ENCODE results near the gene ZXDB.
"Not testable (repeated sequence)": the region's sequence is repeated elsewhere in the genome, so short reads cannot be mapped to it uniquely, and the experiment has no call there.

Gene ZXDB

DNA sequence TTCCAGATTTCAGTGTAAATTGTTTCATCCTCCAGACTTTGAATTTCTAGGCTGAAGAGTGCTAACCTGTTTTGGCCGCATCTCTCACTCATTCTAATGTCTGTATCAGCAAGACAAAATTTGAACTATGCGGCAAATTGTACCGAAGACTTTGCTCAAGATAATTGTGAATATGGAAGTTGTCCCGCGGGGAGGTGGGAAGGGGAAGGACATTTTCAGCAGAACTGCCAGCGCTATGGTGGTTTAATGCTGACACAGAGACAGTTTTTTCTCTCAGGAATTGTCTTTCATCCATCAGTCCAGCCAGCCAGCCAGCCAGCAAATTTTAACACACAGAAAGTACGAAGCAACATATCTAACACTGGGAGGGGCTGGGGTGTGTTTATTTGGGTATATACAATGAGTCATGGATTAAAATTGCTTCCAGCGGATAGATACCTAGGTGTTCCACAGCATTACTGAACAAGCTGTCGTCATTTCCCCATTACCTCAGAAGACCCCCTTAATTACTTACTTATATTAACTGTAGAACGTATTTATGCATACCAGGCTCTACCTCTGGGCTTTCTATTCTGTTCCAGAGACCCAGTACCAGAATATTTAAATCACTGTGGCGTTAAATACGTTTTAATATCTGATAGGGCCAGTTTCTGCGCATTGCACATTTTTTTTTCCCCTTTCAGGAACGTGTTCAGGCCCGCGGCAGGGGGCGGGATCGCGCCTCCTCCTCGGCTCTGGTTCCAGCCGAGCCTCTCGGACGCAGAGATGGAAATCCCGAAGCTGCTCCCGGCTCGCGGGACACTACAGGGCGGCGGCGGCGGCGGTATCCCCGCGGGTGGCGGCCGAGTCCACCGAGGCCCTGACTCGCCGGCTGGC is at the start of gene ZXDB:
ZXDB (plus strand) TSS at position 728 of the 876 bp plus-strand sequence; CDS start at position 766, 38 bp downstream.
- peak within 1 kb of the TSS; percentile 50 for H3K4me3 ChIP-seq (ENCODE audit: low read depth, low read length)
- H3K36me3 ChIP-seq (ENCODE audit: control insufficient read depth, insufficient read depth, low read length); H3K4me1 ChIP-seq (ENCODE audit: control insufficient read depth, insufficient read depth, low read length); H3K27me3 ChIP-seq (ENCODE audit: control insufficient read depth, insufficient read depth, low read length); H3K9me3 ChIP-seq (ENCODE audit: control insufficient read depth, insufficient read depth, low read length); H3K9ac ChIP-seq (ENCODE audit: low read depth, low read length): not testable (repeated sequence)

DNA sequence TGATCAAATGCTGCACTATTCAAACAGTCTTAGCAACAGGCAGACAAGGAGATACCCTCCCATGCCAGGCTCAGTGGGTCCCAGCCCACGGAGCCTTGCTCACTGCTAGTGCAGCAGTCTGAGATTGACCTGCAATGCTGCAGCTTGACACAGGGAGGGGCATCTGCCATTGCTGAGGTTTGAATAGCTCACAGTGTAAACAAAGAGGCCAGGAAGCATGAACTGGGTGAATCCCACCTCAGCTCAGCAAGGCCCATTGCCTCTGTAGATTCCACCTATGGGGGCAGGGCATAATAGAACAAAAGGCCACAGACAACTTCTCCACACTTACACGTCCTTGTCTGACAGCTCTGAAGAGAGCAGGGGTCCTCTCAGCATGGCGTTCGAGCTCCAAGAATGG is 26.6 kb upstream of the ZXDB start:
- H3K27me3 ChIP-seq (ENCODE audit: control insufficient read depth, insufficient read depth, low read length) = no peaks in the 10 kb centered on the region
- H3K36me3 ChIP-seq (ENCODE audit: control insufficient read depth, insufficient read depth, low read length) = no peaks in the 10 kb centered on the region
- no peaks in the 10 kb centered on the region for H3K9me3 ChIP-seq (ENCODE audit: control insufficient read depth, insufficient read depth, low read length)
- no peak overlapping the region for H3K9ac ChIP-seq (ENCODE audit: low read depth, low read length)
- H3K4me3 ChIP-seq (ENCODE audit: low read depth, low read length) = no peak overlapping the region
- no peaks in the 10 kb centered on the region for H3K4me1 ChIP-seq (ENCODE audit: control insufficient read depth, insufficient read depth, low read length)

DNA sequence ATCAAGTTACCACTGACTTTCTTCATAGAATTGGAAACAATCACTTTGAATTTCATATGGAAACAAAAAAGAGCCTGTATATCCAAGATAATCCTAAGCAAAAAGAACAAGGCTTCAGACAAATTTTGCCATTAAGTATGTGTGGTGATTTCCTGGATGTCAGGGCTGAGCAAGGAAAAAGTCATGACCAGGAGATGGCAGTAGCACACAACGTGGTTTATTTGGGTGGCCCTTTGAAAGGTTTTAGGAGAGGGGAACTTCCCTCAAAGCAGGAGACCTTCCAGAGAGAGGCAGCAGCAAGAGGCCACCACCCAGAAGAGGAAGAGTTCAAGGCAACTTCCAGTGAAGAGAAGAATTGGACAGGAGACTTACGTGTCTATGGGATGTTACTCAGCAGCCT is 18.1 kb upstream of the ZXDB start:
- H3K27me3 ChIP-seq (ENCODE audit: control insufficient read depth, insufficient read depth, low read length) = no peaks in the 10 kb centered on the region
- no peak overlapping the region for H3K9ac ChIP-seq (ENCODE audit: low read depth, low read length)
- no peak overlapping the region for H3K4me3 ChIP-seq (ENCODE audit: low read depth, low read length)
- H3K36me3 ChIP-seq (ENCODE audit: control insufficient read depth, insufficient read depth, low read length) = no peaks in the 10 kb centered on the region
- no peaks in the 10 kb centered on the region for H3K9me3 ChIP-seq (ENCODE audit: control insufficient read depth, insufficient read depth, low read length)
- H3K4me1 ChIP-seq (ENCODE audit: control insufficient read depth, insufficient read depth, low read length) = no peaks in the 10 kb centered on the region

DNA sequence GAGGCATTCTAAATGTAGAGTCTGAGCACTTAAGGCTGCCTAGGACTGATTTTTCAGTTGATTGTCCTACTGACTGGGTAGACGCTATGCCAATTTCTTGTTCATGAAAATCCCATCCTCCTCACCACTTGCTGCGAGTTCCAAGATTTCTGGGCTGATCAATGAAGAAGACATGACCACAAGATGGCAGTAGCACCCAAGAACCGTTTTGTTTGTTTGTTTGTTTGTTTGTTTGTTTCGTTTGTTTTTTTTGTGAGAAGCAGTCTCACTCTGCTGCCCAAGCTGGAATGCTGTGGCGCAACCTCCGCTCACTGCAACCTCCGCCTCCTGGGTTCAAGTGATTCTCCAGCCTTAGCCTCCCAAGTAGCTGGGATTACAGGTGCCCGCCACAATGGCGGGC is 8.9 kb upstream of the ZXDB start:
- H3K4me1 ChIP-seq (ENCODE audit: control insufficient read depth, insufficient read depth, low read length); H3K9ac ChIP-seq (ENCODE audit: low read depth, low read length); H3K27me3 ChIP-seq (ENCODE audit: control insufficient read depth, insufficient read depth, low read length); H3K4me3 ChIP-seq (ENCODE audit: low read depth, low read length); H3K36me3 ChIP-seq (ENCODE audit: control insufficient read depth, insufficient read depth, low read length); H3K9me3 ChIP-seq (ENCODE audit: control insufficient read depth, insufficient read depth, low read length): not testable (repeated sequence)

DNA sequence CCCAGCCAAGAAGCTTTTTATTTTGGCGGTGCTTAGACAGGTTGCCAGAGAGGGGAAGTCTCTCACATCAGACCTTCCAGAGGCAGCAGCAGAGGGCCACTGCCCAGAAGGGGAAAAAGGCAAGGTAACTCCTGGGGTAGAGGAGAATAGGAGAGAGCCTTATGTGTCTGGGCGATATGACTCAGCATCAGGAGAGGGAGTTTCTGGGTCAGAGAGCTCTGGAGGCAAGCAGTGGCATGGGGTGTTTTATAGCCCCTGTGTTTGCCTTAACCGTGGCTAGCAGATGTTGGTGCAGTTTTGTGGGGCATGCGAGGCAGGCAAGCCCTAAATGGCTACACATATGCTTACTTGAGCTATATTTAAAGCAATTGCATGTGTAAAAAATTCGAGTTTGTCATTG is 8.3 kb upstream of the ZXDB start:
- no peaks in the 10 kb centered on the region for H3K9me3 ChIP-seq (ENCODE audit: control insufficient read depth, insufficient read depth, low read length)
- H3K4me3 ChIP-seq (ENCODE audit: low read depth, low read length) = no peak overlapping the region
- H3K4me1 ChIP-seq (ENCODE audit: control insufficient read depth, insufficient read depth, low read length) = no peaks in the 10 kb centered on the region
- no peak overlapping the region for H3K9ac ChIP-seq (ENCODE audit: low read depth, low read length)
- no peaks in the 10 kb centered on the region for H3K36me3 ChIP-seq (ENCODE audit: control insufficient read depth, insufficient read depth, low read length)
- H3K27me3 ChIP-seq (ENCODE audit: control insufficient read depth, insufficient read depth, low read length) = no peaks in the 10 kb centered on the region

DNA sequence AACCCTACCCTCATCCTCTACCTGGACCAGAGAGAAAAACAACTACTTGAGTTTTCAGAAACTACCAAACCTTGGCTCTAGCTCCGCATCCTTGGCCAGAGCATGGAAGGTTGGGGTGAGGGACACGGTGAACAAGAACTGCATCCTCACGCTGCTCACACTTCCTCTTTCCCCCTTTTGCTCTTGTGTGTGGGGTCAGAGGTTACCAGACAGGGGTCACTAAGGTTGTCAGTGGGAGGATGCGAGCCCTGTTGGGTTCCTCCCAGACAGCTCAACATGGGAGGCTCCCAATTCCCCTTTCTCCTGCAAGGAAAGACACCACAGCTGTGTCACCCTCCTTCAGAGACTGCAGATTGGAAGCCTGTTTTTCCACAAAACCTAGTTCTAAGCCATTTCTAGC is 5.5 kb upstream of the ZXDB start:
- Histone ChIP-seq H3K27me3 (ENCODE audit: control insufficient read depth, insufficient read depth, low read length) (no peaks in the 10 kb centered on the region), H3K9me3 (ENCODE audit: control insufficient read depth, insufficient read depth, low read length) (no peaks in the 10 kb centered on the region), H3K36me3 (ENCODE audit: control insufficient read depth, insufficient read depth, low read length) (no peaks in the 10 kb centered on the region), H3K4me3 (ENCODE audit: low read depth, low read length) (no peak overlapping the region), H3K9ac (ENCODE audit: low read depth, low read length) (no peak overlapping the region), H3K4me1 (ENCODE audit: control insufficient read depth, insufficient read depth, low read length) (no peaks in the 10 kb centered on the region)

DNA sequence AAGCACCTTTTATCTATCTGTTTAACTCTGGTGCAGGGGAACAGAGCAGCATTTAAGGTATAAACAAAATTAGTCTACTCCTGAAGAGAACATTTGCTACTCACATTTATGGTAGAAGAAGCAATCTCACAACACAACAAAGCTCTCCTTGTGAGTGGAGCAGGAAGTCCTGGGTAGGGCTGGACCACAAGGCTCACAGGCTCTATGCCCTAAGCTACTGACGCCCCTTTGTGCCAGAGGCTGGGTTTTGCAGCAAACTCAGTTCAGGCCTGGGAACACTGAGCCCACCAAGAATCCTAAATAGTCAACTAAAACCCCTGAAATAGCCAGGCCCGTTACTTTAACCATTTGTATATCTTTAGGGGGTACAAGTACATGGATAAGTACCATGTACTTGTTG is 4.7 kb upstream of the ZXDB start:
- Histone ChIP-seq H3K4me3 (ENCODE audit: low read depth, low read length) (no peak overlapping the region), H3K27me3 (ENCODE audit: control insufficient read depth, insufficient read depth, low read length) (no peaks in the 10 kb centered on the region), H3K4me1 (ENCODE audit: control insufficient read depth, insufficient read depth, low read length) (no peaks in the 10 kb centered on the region), H3K9ac (ENCODE audit: low read depth, low read length) (no peak overlapping the region), H3K9me3 (ENCODE audit: control insufficient read depth, insufficient read depth, low read length) (no peaks in the 10 kb centered on the region), H3K36me3 (ENCODE audit: control insufficient read depth, insufficient read depth, low read length) (no peaks in the 10 kb centered on the region)

DNA sequence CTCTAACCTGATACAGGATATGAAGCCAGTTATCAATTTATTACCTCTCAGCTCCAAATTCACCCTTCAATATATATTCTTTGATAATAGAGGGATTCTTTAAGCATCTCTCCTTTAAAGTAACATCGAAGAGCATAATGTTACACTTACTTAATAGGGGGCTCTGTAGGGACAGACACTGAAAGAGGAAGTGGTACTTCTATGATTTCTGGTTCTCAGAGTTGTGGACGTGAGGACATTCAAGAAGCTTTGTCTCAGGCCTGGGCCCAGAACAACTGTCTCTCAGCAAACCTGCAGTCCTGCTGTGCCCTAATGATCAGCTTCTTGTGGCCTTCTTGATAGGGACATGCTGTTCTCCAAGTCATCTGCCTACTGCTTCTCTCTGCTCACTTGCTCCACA is 4.2 kb upstream of the ZXDB start:
- Histone ChIP-seq H3K36me3 (ENCODE audit: control insufficient read depth, insufficient read depth, low read length) (no peaks in the 10 kb centered on the region), H3K27me3 (ENCODE audit: control insufficient read depth, insufficient read depth, low read length) (no peaks in the 10 kb centered on the region), H3K4me3 (ENCODE audit: low read depth, low read length) (no peak overlapping the region), H3K9me3 (ENCODE audit: control insufficient read depth, insufficient read depth, low read length) (no peaks in the 10 kb centered on the region), H3K4me1 (ENCODE audit: control insufficient read depth, insufficient read depth, low read length) (no peaks in the 10 kb centered on the region), H3K9ac (ENCODE audit: low read depth, low read length) (no peak overlapping the region)

DNA sequence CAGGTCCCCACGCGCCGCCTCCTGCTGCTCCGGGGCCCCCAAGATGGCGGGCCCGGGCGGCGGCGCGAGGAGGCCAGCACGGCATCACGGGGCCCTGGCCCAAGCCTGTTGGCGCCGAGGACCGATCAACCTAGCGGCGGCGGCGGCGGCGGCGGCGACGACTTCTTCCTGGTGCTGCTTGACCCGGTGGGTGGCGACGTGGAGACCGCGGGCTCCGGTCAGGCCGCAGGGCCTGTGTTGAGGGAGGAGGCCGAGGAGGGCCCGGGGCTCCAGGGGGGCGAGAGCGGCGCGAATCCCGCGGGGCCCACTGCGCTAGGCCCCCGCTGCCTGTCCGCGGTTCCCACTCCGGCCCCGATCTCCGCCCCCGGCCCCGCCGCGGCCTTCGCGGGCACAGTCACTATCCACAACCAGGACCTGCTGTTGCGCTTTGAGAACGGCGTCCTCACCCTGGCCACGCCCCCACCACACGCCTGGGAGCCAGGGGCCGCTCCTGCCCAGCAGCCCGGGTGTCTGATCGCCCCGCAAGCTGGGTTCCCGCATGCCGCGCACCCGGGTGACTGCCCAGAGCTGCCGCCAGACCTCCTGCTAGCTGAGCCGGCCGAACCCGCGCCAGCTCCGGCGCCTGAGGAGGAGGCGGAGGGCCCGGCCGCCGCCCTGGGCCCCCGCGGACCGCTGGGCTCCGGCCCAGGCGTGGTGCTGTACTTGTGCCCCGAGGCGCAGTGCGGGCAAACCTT is 516 bp downstream of the ZXDB start:
- H3K4me3 ChIP-seq (ENCODE audit: low read depth, low read length) = peak overlapping the region; percentile 50
- H3K27me3 ChIP-seq (ENCODE audit: control insufficient read depth, insufficient read depth, low read length); H3K36me3 ChIP-seq (ENCODE audit: control insufficient read depth, insufficient read depth, low read length); H3K9ac ChIP-seq (ENCODE audit: low read depth, low read length); H3K9me3 ChIP-seq (ENCODE audit: control insufficient read depth, insufficient read depth, low read length); H3K4me1 ChIP-seq (ENCODE audit: control insufficient read depth, insufficient read depth, low read length): not testable (repeated sequence)

DNA sequence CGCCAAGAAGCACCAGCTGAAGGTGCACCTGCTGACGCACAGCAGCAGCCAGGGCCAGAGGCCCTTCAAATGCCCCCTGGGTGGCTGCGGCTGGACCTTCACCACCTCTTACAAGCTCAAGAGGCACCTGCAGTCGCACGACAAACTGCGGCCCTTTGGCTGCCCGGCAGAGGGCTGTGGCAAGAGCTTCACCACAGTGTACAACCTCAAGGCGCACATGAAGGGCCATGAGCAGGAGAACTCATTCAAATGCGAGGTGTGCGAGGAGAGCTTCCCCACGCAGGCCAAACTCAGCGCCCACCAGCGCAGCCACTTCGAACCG is 1.0 kb downstream of the ZXDB start:
- H3K27me3 ChIP-seq (ENCODE audit: control insufficient read depth, insufficient read depth, low read length); H3K36me3 ChIP-seq (ENCODE audit: control insufficient read depth, insufficient read depth, low read length); H3K9ac ChIP-seq (ENCODE audit: low read depth, low read length); H3K4me1 ChIP-seq (ENCODE audit: control insufficient read depth, insufficient read depth, low read length); H3K9me3 ChIP-seq (ENCODE audit: control insufficient read depth, insufficient read depth, low read length): not testable (repeated sequence)
- H3K4me3 ChIP-seq (ENCODE audit: low read depth, low read length) = peak overlapping the region; percentile 50

DNA sequence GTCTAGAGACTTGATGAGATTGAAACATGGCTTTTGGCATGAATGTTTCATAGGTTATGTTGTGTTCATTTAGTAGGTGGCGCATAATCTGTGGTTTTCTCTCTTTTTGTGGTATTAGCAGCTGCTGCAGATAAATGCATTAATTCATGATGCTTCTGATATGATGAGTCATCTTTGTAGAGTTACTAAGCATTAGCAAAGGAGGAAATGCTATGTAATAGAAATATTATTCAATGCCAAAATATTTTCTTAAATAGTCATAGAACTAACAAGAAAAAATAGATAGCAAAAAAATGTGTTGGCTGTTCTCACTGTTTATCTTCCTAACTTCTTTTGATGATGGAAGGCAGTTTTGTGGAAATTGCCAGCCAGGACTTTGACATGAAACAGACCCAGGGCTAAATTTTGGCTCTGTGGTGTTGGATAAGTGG is 3.6 kb downstream of the ZXDB start:
- Histone ChIP-seq H3K4me3 (ENCODE audit: low read depth, low read length) (peak overlapping the region; percentile 24), H3K4me1 (ENCODE audit: control insufficient read depth, insufficient read depth, low read length) (peaks cover 4% of the 10 kb centered on the region), H3K9ac (ENCODE audit: low read depth, low read length) (peak overlapping the region; percentile 47), H3K9me3 (ENCODE audit: control insufficient read depth, insufficient read depth, low read length) (no peaks in the 10 kb centered on the region), H3K27me3 (ENCODE audit: control insufficient read depth, insufficient read depth, low read length) (no peaks in the 10 kb centered on the region), H3K36me3 (ENCODE audit: control insufficient read depth, insufficient read depth, low read length) (no peaks in the 10 kb centered on the region)

DNA sequence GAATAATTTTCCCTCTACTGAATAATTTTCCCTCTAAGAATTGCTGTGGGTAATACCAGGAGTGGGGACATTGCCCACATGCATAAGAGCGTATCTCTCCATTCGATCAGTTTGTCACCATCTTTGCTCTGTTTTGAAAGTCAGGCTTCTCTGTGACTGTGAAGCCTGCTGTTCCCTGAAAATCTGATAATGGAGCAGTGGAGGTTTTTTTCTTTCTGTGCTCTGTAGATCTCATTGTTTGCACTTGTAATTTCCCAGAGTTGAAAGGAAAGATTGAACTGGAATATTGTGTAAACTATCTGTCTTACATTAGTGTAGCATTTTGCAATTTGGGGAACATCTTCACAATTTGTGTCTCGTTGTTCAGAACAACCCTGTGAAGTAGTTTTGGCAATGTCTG is 4.3 kb downstream of the ZXDB start:
- H3K4me3 ChIP-seq (ENCODE audit: low read depth, low read length) = peak overlapping the region; percentile 37
- no peaks in the 10 kb centered on the region for H3K9me3 ChIP-seq (ENCODE audit: control insufficient read depth, insufficient read depth, low read length)
- H3K36me3 ChIP-seq (ENCODE audit: control insufficient read depth, insufficient read depth, low read length) = no peaks in the 10 kb centered on the region
- no peak overlapping the region for H3K9ac ChIP-seq (ENCODE audit: low read depth, low read length)
- no peaks in the 10 kb centered on the region for H3K27me3 ChIP-seq (ENCODE audit: control insufficient read depth, insufficient read depth, low read length)
- peaks cover 4% of the 10 kb centered on the region for H3K4me1 ChIP-seq (ENCODE audit: control insufficient read depth, insufficient read depth, low read length)

Measured in iPS-15b (cell line).